HL-60 (cell line): ENCODE results near the gene PTPRD.

Experiments
- DNase-seq, 2 experiments: peaks; one replicate each; pipeline ENCODE4 v3.0.0-alpha.2; 2010 to 2020; ENCODE audit warnings: low read depth in 1 of 2, low spot score in 1 of 2
- H3K27ac ChIP-seq: fragments of 250-450 bp; sonication (Bioruptor Pico); replicated peaks from 2 replicates; pipeline ENCODE4 v1.5.1; 2020; ENCODE audit warnings: mild to moderate bottlenecking, moderate library complexity
- H3K27me3 ChIP-seq: fragments of 250-450 bp; sonication (Bioruptor Pico); 2 replicates; pipeline ENCODE4 v1.5.1; 2021; ENCODE audit warnings: mild to moderate bottlenecking, moderate library complexity; ENCODE audit not compliant: insufficient read depth, poor library complexity, severe bottlenecking
- H3K4me3 ChIP-seq: replicated peaks from 2 replicates; pipeline ENCODE4 v1.5.1; 2011; ENCODE audit warnings: mild to moderate bottlenecking, control low read depth, low read length; ENCODE audit not compliant: insufficient read depth
- GABPA ChIP-seq: IDR thresholded peaks from 2 replicates; pipeline ENCODE4 v1.6.1; 2012; ENCODE audit warnings: low read depth
- POLR2AphosphoS5 ChIP-seq: IDR thresholded peaks from 2 replicates; pipeline ENCODE4 v1.6.1; 2012; ENCODE audit warnings: low read depth
- SPI1 ChIP-seq: IDR thresholded peaks from 2 replicates; pipeline ENCODE4 v1.6.1; 2012; ENCODE audit warnings: low read depth, mild to moderate bottlenecking, borderline replicate concordance
- TF ChIP-seq, protein P1 (sequence below): IDR thresholded peaks from 2 replicates; pipeline ENCODE4 v1.6.1; 2012; ENCODE audit warnings: low read depth; ENCODE audit not compliant: insufficient replicate concordance
- TF ChIP-seq, protein P2 (sequence below): IDR thresholded peaks from one replicate; pipeline ENCODE4 v1.5.1; 2011; ENCODE audit warnings: low read length, control low read depth, inconsistent platforms; ENCODE audit not compliant: insufficient read depth

The PTPRD gene

DNA sequence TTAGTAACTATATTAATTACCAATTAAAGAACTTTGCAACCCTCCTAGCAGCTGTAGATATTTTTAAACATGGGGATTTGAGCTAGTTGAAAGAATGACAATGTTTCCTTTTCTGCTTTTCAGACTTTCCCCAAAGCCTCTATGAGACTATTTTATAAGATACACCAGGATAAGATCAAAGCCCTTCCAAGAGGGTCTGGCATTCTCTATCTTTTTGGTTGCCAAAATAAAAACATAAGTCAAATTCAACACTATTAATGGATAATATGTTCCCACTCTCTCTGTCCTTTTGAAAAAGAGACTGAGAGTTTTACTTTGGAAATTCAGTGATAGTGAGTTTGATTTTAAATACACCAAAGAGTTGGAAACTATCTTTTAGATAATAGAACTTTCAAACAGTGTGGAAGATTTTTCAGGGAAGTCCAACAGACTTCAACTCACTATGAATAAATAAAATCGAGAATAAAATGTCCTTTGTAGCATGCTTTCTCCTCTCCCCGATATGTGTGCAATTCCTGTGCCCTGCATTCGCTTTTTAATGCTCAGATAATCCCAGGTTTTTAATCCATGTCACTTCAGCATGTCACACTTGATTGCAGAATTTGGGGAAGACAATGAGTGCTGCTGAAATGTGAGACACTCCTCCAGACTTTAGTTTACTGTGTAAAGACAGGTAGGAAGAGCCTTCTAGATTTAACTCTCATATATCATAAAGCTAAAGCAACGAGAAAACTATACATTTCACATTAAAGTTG is 1717.5 kb downstream of the PTPRD start:
- Histone ChIP-seq H3K27me3 (no peaks in the 10 kb centered on the region), H3K27ac (no peak overlapping the region), H3K4me3 (no peak overlapping the region)
- TF ChIP-seq SPI1 (no peak), POLR2AphosphoS5 (no peak), GABPA (no peak)
- TF ChIP-seq, protein P1, sequence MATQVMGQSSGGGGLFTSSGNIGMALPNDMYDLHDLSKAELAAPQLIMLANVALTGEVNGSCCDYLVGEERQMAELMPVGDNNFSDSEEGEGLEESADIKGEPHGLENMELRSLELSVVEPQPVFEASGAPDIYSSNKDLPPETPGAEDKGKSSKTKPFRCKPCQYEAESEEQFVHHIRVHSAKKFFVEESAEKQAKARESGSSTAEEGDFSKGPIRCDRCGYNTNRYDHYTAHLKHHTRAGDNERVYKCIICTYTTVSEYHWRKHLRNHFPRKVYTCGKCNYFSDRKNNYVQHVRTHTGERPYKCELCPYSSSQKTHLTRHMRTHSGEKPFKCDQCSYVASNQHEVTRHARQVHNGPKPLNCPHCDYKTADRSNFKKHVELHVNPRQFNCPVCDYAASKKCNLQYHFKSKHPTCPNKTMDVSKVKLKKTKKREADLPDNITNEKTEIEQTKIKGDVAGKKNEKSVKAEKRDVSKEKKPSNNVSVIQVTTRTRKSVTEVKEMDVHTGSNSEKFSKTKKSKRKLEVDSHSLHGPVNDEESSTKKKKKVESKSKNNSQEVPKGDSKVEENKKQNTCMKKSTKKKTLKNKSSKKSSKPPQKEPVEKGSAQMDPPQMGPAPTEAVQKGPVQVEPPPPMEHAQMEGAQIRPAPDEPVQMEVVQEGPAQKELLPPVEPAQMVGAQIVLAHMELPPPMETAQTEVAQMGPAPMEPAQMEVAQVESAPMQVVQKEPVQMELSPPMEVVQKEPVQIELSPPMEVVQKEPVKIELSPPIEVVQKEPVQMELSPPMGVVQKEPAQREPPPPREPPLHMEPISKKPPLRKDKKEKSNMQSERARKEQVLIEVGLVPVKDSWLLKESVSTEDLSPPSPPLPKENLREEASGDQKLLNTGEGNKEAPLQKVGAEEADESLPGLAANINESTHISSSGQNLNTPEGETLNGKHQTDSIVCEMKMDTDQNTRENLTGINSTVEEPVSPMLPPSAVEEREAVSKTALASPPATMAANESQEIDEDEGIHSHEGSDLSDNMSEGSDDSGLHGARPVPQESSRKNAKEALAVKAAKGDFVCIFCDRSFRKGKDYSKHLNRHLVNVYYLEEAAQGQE, result no peak
- TF ChIP-seq, protein P2, sequence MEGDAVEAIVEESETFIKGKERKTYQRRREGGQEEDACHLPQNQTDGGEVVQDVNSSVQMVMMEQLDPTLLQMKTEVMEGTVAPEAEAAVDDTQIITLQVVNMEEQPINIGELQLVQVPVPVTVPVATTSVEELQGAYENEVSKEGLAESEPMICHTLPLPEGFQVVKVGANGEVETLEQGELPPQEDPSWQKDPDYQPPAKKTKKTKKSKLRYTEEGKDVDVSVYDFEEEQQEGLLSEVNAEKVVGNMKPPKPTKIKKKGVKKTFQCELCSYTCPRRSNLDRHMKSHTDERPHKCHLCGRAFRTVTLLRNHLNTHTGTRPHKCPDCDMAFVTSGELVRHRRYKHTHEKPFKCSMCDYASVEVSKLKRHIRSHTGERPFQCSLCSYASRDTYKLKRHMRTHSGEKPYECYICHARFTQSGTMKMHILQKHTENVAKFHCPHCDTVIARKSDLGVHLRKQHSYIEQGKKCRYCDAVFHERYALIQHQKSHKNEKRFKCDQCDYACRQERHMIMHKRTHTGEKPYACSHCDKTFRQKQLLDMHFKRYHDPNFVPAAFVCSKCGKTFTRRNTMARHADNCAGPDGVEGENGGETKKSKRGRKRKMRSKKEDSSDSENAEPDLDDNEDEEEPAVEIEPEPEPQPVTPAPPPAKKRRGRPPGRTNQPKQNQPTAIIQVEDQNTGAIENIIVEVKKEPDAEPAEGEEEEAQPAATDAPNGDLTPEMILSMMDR, result no peak
- no peak for DNase-seq

GRCh38 chr9:8890695-8891094 is 1722.1 kb downstream of the PTPRD start:
- no peak overlapping the region for H3K27ac ChIP-seq
- H3K27me3 ChIP-seq, result no peaks in the 10 kb centered on the region
- DNase-seq, result no peak
- H3K4me3 ChIP-seq, result no peak overlapping the region
- TF ChIP-seq GABPA, result no peak
- no peak for TF ChIP-seq POLR2AphosphoS5
- TF ChIP-seq, protein P1, result no peak
- no peak for TF ChIP-seq SPI1
- TF ChIP-seq, protein P2, result no peak

DNA sequence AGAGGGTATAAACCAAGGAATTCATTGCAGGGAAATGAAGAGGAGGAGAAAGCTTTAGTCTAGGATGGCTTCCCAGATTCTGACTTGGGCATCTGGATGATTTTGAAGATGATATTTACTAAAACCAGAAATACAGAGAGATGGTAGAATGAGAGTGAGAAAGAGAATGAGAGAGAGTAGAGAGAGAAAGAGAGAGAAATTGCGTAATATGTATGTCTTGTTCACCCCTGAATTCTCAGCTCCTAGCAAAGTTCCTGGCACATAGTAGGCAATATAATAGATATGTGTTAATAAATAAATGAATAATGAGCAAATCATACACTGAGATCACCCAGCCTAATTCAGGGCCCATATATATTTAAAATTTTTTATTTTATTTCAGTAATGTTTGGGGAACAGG is 1723.7 kb downstream of the PTPRD start:
- TF ChIP-seq, protein P2, result no peak
- TF ChIP-seq SPI1, result no peak
- TF ChIP-seq GABPA, result no peak
- TF ChIP-seq POLR2AphosphoS5, result no peak
- TF ChIP-seq, protein P1, result no peak
- Histone ChIP-seq H3K27me3 (no peaks in the 10 kb centered on the region), H3K4me3 (no peak overlapping the region), H3K27ac (no peak overlapping the region)
- no peak for DNase-seq
